RPMI8226 (cell line): ENCODE data around the gene TNFSF9.

Experiments
- DNase-seq: peaks from one replicate; pipeline ENCODE4 v3.0.0-alpha.2; 2015

The TNFSF9 gene

DNA sequence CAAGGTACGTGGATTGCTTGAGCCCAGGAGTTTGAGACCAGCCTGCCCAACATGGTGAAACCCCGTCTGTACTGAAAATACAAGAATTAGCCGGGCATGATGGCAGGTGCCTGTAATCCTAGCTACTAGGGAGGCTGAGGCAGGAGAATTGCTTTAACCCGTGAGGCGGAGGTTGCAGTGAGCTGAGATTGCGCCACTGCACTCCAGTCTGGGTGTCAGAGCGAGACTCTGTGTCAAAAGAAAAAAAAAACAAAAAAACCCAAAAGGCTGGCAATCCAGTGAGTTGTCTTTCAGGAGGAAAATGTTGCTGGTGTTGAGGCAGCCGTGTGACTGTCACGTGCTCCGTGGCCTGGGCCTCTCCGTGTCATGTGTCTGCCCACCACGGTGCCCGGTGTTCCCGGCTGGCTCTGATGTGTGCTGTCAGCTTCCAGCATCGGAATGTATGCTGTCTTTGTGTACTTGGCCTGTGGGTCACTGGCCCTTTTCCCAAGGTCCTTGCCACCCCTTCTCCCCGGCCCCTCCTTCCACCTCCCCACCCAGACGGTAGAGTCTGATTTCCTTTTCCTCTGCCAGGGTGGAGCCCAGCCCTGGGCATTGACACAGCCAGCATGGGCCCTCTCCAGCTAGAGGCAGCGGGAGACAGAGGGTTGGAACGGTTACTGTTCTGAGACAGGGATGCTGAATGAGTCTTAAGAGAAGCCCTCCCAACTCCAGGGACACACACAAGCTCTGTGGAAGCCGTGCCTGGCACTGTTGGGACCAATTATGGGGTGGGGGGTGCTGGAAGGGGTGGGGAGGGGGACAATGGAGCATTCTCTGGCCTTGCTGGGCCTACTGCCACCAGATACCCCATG is 21.5 kb upstream of the TNFSF9 start:
- DNase-seq, result no peak

DNA sequence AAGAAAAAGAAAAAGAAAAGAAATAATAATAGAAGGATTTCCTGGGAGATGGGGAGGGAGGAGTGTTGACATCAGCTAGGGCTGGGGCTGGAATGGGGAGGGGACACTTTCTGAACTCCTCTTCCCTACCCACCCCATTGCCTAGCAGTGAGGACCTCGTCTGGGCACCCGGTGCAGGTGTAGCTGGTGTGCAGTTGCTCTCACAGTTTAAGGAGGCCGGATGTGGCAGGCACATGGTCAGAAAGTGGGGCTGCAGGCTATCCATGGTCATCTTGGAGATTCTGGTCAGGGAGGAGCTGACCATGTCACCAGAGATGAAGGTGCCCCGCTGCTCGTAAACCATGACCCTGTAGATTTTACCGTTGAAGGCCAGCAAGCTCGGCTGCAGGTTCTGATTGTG is 20.2 kb upstream of the TNFSF9 start:
- DNase-seq, result no peak

DNA sequence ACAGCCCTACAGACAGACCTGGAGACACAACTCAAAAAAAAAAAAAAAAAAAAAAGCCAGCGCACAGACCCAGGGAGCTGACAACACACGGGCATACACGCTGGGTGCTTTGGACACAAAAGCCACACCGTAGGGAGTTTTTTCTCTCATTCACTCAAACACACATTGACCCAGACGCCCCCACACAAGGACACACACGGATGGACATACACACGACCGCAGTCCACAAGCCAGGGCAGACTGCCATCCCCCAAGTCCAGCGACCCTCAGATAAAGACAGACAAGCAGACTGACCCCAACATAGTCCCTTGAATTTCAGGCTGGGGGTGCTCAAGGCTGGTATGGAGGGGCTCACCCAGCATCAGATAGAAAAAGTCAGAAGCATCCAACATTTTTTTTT is 16.7 kb upstream of the TNFSF9 start:
- DNase-seq, result no peak

DNA sequence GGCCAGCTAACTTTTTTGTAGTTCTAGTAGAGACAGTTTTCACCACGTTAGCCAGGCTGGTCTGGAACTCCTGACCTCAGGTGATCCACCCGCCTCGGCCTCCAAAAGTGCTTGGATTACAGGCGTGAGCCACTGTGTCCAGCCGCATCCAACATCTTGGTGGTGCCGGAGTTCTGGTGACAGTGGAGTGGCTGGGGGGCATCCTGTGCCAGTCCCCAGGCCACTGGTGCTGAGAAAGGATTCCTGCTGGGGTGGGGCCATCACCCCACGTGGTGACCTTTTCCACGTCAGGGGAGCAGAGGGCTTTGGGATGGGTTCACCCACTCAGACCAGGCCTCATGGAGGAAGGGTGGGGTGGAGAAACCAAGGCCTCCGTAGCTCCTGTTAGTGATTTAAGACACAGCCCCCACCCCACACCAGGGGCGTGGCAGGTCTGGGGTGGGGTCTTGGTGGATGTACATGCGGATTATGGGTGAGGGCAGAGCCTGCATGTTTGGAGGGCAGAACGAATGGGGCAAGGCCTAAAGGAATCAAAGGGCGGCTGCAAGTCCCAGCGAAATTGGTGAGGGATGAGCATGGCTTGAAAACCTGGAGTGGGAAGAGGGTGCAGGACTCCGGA is 15.8 kb upstream of the TNFSF9 start:
- no peak for DNase-seq

DNA sequence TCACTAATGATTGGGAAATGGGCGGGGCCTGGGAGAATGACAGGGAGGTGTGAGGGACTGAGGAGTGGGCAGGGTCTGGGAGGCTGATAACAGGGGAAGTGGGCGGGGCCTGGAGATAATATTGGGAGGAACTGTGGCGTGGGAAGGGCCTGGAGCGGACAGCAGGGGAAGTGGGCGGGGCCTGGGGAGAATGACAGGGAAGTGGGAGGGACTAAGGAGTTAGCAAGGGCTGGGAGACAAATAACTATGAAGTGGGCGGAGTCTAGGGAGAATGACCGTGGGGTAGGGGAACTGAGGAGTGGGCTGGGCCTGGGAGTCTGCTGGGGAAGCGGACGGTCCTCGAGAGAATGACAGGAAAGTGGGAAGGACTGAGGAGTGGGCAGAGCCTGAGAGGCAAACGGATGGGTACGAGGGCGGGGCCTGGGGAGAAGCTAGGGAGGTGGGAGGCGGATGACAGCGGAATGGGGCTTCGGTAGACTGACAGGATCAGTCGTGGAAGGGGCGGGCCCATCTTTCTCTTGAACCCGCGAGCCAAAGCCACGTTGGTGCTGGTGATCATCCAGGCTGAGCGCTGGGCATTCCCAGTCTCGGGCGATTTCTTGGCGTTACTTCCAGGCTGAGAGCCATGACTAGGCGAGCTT is 14.7 kb upstream of the TNFSF9 start:
- peak; percentile 88 for DNase-seq

DNA sequence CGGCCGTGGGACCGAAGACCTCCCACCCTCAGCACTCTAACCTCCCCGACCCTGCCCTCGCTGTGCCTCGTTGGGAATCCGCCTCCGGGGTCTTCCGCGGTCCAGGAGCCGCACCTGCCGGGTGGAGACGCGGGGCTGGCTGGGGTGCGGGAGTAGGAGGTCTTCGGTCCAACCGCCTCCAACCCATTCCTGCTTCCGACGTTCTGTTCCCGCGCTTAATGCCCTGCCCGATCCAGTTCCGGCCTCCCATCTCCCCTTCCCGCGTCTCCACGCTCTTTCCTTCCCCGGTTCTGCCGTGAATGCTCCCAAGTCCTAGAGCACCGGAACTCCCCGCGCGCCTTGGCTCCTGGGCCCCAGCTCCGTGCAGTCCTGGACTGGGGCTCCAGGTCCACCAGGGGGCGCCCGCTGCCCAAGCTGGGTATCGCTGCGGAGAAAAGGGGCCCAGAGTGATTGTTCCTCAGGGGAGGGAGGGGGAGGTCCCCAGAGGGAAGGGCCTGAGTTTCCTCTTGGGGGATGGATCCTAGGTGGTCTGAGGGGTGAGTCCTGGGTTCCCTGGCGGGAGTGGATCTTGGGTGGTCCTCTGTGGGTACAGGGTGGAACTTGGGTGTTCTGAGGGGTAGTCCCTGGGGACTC is 14.1 kb upstream of the TNFSF9 start:
- peak; percentile 92 for DNase-seq

DNA sequence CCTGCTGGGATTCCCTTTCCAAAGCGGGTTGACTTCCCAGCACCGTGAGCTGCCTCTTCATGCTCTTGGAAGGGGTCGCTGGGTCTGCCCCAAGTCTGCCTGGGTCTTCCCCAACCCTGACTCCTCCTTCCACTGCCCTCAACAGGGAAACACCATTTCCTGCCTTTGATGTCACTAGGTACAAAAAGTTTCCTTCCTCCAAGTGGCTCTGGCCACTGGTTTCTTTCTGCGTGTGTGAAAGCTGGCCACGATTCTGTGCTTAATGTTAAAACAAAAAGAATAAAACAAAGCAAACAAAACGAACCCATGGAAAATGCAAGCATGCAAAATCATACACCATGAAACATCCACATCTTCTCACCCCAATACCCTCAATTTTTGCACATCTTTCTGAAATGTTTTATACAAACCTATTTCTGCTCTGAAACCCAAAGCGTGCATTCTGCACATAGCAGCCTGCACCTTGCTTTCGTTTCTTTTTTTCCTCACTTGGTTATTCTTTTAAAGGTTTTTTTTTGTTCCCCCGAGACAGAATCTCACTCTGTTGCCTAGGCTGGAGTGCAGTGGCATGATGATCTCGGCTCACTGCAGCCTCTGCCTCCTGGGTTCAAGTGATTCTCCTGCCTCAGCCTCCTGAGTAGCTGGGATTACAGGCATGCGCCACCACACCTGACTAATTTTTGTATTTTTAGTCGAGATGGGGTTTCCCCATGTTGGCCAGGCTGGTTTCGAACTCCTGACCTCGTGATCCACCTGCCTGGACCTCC is 12.5 kb upstream of the TNFSF9 start:
- peak; percentile 54 for DNase-seq

DNA sequence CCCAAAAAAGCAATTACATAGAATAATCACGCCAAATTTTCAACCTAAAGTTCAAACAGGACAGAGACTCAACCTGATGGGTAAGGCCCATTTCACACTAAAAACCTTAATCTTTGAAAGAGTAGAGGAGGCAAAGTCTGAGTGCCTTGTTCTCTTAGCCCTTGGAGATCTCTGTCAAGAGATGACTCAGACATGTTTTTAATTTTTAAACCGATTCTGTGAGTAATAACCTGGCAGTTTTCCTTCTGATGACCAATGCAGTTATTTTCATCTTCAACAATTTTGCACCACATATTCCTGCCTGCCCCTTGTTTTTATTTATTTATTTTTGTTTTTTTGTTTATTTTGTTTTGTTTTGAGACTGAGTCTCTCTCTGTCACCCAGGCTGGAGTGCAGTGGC is 11.5 kb upstream of the TNFSF9 start:
- DNase-seq, result no peak

DNA sequence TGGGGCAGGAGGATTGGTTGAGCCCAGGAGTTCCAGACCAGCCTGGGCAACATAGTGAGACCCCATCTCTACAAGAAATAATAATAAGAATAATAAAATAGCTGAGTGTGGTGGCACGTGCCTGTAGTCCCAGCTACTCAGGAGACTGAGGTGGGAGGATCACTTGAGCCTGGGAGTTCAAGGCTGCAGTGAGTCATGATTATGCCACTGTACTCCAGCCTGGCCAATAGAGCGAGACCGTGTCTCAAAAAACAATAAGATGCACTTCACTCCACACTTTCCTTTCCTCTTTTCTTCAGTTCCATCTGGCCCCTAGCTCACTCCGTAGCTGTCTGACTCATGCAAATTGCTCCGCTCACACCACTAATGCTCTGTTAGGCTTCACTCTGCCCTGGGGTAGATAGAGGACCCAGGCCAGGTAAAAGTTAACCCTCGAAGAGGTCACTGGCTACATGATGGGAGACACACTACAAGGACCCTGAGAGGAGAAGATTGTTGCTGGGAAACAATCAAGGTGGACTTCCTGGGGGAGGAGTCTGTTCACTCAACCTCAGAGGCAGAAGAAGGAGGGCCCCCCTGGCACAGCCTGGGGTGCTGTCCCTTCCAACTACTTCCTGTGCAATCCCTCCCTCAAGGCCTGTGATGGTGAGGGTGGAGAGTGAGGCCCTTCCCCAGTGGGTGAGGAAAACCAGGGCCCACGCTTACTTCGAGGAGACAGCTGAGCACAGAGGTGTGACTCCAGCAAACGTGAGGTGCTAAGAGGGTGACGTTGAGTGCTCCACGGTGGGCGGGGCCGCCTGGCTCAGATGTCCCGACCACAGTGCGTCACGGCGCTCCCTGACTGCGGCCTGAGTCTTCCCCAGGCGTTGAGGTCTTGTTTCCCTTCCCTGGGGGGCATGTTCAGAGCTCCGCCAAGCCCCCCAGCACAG is 8.8 kb upstream of the TNFSF9 start:
- no peak for DNase-seq

DNA sequence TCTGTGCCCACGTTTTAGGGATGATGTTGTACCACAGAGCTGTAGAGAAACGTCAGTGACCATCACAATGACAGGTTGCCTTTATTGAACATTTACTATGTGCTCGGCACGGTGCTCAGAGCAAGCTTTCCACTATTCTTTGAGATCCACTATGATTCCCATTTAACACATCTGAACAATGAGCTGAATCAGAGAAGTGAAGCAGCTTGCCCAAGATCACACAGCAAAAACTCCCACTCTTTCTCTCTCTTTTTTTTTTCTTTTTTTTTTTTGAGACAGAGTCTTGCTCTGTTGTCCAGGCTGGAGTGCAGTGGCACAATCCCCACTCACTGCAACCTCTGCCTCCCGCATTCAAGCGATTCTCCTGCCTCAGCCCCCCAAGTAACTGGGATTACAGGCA is 8.1 kb upstream of the TNFSF9 start:
- no peak for DNase-seq

DNA sequence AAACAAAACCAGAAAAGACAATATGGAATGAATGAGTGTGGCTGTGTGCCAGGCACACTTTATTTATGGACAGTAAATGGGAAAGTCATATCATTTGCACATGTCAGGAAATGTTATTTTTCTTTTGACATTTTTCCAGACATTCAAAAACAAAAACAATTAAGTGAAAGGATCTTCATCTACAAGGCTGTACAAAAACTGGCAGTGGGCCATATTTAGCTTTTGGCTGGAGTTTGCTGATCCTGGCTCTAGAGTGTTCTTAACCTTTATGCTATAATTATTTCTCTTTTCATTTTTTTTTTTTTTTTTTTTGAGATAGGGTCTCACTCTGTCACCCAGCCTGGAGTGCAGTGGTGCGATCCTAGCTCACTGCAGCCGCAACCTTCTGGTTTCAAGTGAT is 6.5 kb upstream of the TNFSF9 start:
- DNase-seq, result peak; percentile 42

DNA sequence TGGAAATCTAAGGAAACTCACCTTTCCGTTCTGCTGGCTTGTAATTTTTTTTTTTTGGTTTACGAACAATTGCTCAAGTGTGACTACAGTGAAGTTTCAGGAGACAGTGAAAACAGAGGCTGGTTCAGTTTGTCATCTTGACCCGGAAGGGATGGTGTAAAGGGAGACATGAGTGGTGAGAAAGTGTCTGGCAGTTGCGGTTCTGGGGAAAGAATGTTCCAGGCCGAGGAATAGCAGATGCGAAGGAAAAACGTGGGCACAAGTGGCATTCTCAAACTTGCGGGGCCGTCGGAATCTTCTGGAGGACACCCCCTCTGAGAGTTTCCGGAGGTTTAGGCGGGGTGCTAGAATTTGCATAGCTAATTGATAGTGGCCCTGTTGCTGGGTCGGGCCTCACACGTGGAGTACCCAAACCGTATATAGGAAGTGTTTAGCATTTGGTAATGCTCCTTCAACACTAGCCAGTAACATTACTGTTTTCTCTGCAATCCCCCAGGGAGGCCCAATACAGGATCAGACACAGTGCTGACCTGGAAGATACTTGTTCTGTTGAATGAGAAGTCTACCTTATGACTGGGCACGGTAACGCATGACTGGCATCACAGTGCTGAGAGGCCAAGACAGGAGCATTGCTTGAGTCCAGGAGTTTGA is 2.8 kb upstream of the TNFSF9 start:
- DNase-seq, result no peak

DNA sequence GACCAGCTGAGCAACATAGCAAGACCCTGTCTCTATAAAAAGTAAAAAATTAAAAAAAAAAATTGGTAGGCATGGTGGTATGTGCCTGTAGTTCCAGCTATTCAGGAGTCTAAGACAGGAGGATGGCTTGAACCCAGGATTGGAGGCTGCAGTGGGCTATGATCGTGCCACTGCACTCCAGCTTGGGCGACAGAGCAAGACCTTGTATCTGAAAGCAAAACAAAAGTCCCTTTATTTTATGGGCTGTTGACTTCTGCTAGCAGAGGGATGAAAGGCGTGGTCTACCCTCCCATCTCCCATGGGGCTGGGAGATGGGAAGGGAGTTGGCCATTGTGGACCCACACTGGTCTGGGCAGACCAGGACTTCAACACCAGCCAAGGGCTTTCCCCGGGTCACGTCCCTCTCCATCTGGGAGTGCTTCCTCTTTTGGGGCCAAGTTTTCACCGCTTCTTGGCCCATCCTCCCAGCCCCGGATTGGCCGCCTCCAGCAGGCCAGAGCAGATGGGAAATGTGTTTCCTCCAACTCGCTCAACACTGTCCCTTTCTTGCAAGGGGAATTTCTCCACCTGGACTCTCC is 2.2 kb upstream of the TNFSF9 start:
- DNase-seq, result peak; percentile 64

DNA sequence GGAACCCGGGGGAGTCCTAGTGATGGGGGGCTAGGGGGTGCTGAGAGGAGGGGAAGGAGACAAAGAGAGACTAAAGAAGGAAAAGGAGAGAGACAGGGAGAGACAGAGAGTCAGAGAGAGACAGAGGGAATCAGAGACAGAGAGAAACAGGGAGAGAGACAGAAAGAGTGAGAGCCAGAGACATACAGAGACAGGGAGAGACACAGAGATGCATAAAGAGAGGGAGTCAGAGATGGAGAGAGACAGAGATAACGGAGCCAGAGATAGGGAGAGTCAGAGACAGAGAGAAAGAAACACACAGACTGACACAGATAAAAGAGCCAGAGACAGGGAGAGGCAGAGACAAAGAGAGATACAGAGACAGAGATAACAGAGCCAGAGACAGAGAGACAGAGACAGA is 1.5 kb upstream of the TNFSF9 start:
- no peak for DNase-seq

DNA sequence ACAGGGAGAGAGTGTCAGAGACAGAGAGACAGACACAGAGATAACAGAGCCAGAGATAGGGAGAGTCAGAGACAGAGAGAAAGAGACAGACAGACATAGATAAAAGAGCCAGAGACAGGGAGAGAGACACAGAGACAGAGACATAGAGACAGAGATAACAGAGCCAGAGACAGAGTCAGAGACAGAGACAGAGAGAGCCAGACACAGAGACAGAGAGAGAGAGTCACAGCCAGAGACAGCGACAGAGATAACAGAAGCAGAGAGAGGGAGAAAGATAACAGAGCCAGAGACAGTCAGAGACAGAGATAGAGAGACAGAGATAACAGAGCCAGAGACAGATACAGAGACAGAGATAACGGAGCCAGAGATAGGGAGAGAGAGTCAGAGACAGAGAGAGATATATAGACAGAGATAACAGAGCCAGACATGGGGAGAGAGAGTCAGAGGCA is 865 bp upstream of the TNFSF9 start:
- DNase-seq, result no peak

DNA sequence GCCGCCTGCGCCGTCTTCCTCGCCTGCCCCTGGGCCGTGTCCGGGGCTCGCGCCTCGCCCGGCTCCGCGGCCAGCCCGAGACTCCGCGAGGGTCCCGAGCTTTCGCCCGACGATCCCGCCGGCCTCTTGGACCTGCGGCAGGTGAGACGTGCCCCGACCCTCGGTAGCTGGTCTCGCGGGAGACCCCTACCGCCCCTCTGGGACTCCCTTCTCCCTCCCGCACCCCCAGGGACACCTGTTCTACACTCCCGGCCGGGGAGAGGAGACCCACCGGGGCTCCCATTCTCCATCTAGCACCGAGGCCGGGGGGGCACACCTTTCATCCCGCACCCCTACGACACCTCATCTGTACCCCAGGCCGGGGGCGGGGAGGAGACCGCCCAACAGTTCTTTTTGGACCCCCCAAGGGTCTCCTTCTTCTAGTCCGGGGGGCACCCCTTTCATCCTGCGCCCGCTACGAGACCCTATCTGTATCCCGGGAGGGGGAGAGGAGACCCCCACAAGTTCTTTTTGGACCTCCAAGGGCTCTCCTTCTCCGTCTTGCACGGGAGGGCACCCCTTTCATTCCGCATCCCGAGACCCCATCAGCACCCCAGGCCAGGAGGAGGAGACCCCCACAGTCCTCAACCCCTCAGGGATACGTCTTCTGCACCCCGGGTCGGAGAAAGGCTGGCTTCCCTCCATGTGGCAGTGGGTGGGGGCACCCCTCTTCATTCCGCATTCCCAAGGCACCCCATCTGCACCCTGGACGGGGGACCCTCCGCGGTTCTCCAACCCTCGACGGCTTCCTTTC is 533 bp downstream of the TNFSF9 start:
- DNase-seq, result no peak

DNA sequence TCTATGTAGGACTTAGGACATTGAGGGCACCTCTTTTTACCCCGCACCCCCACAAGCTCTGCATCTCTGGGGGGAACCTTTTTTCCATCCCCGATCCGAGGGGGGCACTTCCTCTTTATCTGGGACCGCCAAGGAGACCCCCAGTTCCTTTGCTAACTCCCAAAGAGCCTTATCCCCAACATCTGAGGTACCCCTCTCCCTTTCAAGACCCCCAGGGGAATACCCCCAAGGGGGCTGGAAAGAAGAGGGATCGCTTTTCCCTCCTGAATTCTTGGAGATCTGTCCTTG is 1.1 kb downstream of the TNFSF9 start:
- no peak for DNase-seq

DNA sequence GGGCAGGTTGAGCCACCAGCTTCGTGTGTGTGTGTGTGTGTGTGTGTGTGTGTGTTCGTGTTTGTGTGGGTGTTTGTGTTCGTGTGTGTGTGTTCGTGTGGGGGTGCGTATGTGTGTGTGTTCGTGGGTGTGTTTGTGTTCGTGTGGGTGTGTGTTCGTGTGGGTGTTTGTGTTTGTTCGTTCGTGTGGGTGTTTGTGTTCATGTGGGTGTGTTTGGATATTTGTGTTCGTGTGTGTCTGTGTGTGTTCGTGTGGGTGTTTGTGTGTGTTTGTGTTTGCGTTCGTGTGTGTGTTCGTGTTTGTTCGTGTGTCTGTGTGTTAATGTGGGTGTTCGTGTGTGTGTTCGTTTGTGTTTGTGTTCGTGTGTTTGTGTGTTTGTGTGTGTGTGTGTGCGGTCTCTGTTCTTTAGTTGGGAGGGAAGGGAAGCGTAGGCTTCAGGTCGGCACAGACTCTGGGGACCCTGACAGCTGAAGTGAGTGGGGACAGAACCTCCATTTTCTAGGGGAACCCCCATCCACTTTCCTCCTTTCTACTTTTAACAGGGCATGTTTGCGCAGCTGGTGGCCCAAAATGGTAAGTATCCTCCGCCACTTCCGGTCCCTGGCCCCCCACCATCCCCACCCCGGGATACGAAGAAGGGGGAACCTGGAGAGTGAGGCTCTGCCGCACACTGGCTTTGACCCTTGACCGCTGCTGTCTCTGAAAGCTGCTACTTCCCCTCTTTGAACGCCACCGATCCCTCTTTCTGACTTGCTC is 1.6 kb downstream of the TNFSF9 start:
- DNase-seq, result peak; percentile 73

DNA sequence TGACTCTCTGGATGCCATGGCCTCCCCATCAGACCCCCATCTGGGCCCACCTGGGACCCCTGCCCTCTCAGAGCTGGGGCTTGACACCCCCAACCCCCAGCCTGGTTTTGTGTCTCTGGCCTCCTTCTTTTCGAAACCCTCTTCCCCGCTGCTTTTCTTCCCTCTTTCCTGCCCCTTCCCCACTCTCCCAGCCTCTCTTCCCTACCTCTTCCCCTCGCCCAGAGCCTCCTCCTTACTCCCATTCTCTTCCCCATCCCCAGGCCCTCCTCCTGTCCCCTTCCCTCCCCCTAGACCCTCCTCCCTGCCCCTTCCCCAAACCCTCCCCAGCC is 2.1 kb downstream of the TNFSF9 start:
- no peak for DNase-seq
